Fibroblast of the aortic adventitia (primary cell): Measurements from ENCODE around the gene MYL11. TPM values are rescaled to one million over a fixed set of nuclear protein-coding genes. Genes with fewer than 3 reads are reported as not detected.
"Not testable (repeated sequence)": the region's sequence is repeated elsewhere in the genome, so short reads cannot be mapped to it uniquely, and the experiment has no call there.

Source experiments
- DNase-seq: peaks from one replicate; pipeline ENCODE4 v3.0.0-alpha.2; 2010; ENCODE audit warnings: low read depth
- H3K4me3 ChIP-seq: 2 replicates; pipeline ENCODE4 v1.5.1; 2011; ENCODE audit warnings: low read depth, mild to moderate bottlenecking, control low read depth, low read length, moderate library complexity
- total RNA-seq: library from RNA; depleted of rRNA; stranded (reverse); fragments of >200 nt; gene quantifications from 2 replicates; pipeline ENCODE4 v1.2.3, GENCODE V29; 2012; ENCODE audit warnings: low replicate concordance
- TF ChIP-seq, protein P1 (sequence below): IDR thresholded peaks from 2 replicates; pipeline ENCODE4 v1.5.1; 2011; ENCODE audit warnings: mild to moderate bottlenecking, low read length, control low read depth, inconsistent platforms; ENCODE audit not compliant: insufficient read depth

Gene MYL11
- total RNA-seq, result not detected in 2 replicates

DNA sequence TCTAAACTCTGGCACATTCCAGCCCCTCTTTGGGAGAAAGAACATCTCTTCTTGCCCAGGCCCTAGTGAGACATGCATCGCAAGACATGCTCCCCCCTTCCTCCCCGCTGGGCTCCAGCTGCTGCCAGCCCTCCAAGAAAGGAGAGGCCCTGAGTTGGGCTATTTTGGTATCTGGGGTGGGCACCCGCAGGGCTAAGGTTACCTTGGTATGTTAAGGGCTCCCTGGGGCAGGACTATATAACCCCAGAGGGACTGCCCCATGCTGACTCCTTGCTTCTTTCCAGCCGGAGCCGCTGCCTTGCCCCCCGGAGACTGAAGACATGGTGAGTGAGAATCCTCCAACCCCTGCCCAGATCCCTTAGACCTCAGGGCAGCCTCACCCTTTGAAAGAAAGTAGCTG is at the start of gene MYL11:
Gene MYL11, plus strand, starts transcription at position 265 of the 400 bp plus-strand sequence. Its CDS starts 56 bp downstream, at position 321.
- DNase-seq, result no peak
- no peak within 1 kb of the TSS for H3K4me3 ChIP-seq
- TF ChIP-seq, protein P1, sequence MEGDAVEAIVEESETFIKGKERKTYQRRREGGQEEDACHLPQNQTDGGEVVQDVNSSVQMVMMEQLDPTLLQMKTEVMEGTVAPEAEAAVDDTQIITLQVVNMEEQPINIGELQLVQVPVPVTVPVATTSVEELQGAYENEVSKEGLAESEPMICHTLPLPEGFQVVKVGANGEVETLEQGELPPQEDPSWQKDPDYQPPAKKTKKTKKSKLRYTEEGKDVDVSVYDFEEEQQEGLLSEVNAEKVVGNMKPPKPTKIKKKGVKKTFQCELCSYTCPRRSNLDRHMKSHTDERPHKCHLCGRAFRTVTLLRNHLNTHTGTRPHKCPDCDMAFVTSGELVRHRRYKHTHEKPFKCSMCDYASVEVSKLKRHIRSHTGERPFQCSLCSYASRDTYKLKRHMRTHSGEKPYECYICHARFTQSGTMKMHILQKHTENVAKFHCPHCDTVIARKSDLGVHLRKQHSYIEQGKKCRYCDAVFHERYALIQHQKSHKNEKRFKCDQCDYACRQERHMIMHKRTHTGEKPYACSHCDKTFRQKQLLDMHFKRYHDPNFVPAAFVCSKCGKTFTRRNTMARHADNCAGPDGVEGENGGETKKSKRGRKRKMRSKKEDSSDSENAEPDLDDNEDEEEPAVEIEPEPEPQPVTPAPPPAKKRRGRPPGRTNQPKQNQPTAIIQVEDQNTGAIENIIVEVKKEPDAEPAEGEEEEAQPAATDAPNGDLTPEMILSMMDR, result no peak

GRCh38 chr16:30334473-30334989 is 40.1 kb upstream of the MYL11 start:
- peak overlapping the region; percentile 75 for H3K4me3 ChIP-seq
- peak; percentile 59 for DNase-seq

DNA sequence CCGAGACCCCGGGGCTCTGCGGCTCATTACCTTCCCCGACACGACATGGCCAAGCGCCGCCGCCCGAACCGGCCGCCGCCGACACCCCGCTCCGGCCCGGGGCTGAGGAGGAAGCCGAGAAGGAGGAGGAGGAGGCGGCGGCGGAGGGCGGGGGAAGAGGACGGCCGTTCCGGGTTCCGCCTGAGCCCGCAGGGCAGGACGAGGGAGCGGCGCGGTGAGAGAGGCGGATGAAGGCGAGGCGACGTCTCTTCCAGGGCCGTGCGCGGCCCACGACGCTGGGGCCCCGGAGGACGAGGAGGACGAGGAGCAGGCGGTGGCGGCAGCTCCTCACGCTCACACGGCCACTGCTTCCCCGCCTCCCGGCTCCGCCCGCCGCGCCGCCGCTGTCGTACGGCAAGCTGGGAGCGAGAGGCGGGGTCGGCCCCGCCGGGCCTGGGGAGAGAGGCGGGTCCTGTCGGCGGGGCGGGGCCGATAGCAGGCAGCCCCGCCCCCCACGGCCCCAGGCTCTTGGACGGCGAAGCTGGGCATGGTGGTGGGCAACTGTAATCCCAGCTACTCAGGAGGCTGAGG is 39.5 kb upstream of the MYL11 start:
- peak overlapping the region; percentile 75 for H3K4me3 ChIP-seq
- DNase-seq, result peak; percentile 60

DNA sequence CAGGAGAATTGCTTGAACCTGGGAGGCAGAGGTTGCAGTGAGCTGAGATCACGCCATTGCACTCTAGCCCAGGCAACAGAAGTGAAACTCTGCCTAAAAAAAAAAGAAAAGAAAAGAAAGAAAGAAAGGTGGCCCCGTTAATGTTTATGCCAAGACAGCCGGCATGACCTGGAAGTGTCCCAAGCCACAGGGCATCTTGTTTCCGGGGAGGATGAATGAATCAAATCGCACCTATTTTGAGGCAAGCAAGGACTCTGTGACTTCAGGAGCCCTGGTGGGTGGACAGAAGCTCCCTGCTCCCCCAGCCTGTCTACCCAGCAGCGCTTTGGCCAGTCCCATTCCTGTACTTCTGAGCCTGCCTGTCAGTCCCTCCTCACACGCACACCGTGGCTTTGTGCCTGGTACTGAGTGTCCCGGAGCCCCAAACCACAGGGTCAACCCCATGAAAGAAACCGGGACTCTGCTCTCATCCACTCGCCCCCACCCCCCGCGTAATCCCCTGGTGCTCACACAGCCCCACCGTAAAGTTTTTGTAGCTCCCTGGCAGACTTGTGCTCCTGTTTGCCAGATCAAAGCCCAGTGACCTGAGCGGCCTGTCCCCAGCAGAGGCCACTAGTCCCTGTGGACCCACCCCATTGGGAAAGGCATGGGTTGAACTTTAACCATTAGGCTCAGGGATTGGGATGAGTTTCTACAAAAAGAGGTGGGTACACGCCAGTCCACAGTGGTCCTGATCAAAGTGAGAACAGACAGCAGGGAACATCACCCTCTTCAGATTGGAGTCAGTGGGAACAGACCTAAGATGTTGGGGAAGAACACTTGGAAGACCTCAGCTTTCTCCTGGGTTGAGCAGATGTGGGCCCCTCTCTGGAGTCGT is 38.8 kb upstream of the MYL11 start:
- peak; percentile 21 for DNase-seq

GRCh38 chr16:30337964-30338357 is 36.6 kb upstream of the MYL11 start:
- DNase-seq, H3K4me3 ChIP-seq: not testable (repeated sequence)

More for the DNA sequence above, 38.8 kb upstream of the MYL11 start:
- TF ChIP-seq, protein P1, result no peak
- peak overlapping the region; percentile 45 for H3K4me3 ChIP-seq

DNA sequence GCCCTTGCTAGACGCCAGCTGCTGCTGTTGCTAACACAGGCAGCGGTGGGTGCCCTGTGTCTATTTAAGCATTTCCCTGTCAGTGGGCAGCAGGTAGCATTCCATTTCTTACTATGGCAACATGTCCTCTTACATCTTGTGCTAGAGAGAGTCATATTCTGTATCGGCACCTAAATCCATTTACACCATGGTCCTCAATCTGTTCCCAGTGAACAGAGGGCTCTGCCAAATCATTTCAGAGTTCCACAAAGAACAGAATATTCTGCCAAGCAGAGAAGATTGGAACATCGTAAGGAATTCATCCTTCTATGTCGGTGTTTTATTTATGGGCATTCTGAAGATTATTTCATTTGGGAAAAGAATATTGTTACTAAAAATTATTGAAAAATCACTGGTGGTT is 35.9 kb upstream of the MYL11 start:
- DNase-seq, H3K4me3 ChIP-seq: not testable (repeated sequence)

GRCh38 chr16:30340621-30341020 is 34.0 kb upstream of the MYL11 start:
- DNase-seq, result no peak
- no peak overlapping the region for H3K4me3 ChIP-seq
- TF ChIP-seq, protein P1, result no peak

- DNase-seq, result not testable (repeated sequence)
Measured at GRCh38 chr16:30341971-30342370, 32.6 kb upstream of the MYL11 start.

GRCh38 chr16:30342751-30343490 is 31.7 kb upstream of the MYL11 start:
- TF ChIP-seq, protein P1, result no peak

More at GRCh38 chr16:30341971-30342370, 32.6 kb upstream of the MYL11 start:
- H3K4me3 ChIP-seq, result not testable (repeated sequence)

GRCh38 chr16:30343491-30343820 is 31.1 kb upstream of the MYL11 start:
- not testable (repeated sequence) for H3K4me3 ChIP-seq, DNase-seq

More at GRCh38 chr16:30342751-30343490, 31.7 kb upstream of the MYL11 start:
- H3K4me3 ChIP-seq, result no peak overlapping the region
- DNase-seq, result no peak
